Ramos (cell line): ENCODE measurements around the gene MYEF2.

ENCODE experiments used
- in situ Hi-C: fragments of 300-500 bp; cut with MboI; formaldehyde crosslinking; loops from one replicate; pipeline ENCODE4 v1.14.3; 2022; ENCODE audit warnings: low sequenced_read_pairs; ENCODE audit not compliant: unreplicated experiment

MYEF2 gene

GRCh38 chr15:48149858-48150257 lies 28.2 kb downstream of the MYEF2 start:
- in situ Hi-C loops = no loop called here

DNA sequence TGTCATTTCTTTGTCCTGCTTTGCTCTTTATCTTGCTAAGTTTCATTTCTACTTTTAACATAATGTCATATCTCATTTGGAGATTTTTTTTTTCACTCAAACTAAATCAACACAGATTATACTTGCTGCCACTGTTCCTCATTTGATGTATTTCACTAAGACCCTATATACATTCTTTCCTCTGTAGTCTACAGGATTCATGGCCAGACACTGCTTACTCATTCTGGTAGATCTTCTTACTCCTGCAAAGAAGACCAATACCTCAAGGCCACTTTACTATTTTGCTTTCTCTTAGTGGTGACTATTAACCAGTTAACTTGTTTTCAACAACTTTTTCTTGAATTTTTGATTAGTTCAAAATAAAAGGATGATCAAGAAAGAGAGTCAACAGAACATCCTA lies 30.7 kb downstream of the MYEF2 start:
- in situ Hi-C loops = no loop called here

- in situ Hi-C loops = no loop called here
Measured at GRCh38 chr15:48145923-48146322, 32.2 kb downstream of the MYEF2 start.

DNA sequence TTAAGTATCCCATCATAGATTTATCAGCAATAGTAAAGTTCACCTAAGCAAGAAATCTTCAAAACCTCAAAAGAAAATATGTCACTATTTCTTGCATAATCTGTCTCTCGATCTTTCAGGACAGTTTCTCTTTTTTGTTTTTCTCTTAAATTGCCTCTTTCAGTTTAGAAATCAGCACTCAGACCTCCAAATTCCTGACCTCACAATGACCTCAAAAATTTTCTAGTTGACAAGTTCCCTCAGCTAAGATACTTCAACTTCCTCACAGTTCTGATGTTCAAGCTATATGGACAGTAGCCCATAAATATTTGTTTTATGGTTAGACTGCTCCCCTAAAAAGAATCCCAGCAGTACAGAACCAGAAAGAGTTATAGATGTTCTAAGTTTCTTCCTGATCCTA lies 33.2 kb downstream of the MYEF2 start:
- in situ Hi-C loops = no loop called here

- in situ Hi-C loops = no loop called here
Measured at GRCh38 chr15:48143856-48144255, 34.2 kb downstream of the MYEF2 start.

DNA sequence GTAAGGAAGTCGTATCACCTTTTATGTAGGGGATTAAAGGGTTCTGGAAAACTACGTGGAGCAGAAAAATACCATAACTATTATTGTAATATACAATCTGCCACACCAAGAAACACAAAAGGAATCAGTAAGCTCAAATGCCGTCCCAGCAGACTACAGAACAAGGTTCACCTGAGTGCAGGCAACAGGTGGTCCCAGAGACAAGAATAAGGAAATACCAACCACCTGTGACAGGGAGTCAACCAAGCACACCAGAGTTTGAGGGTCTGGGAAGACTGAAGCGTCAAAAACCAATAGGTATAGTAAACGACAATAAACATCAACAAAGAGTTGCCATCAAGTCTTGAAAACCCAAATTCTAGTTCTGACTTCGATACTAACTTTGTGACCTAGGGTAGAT lies 45.2 kb downstream of the MYEF2 start:
- in situ Hi-C loops = no loop called here

DNA sequence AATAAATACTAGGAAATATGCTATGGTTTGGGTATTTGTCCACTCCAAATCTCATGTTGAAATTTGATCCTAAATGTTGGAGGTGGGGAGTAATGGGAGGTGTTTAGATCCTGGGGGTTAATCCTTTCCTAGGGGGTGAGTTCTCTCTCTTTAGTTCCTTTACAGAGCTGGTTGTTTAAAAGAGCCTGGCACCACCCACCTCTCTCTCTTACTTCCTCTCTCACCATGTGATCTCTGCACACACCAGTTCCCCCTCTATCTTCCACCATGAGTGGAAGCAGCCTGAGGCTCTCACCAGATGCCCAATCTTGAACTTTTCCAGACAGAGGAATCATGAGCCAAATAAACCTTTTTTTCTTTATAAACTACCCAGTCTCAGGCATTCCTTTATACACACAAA lies 46.8 kb downstream of the MYEF2 start:
- in situ Hi-C loops = no loop called here

- in situ Hi-C loops = no loop called here
Measured at GRCh38 chr15:48126667-48127355, 51.3 kb downstream of the MYEF2 start.

DNA sequence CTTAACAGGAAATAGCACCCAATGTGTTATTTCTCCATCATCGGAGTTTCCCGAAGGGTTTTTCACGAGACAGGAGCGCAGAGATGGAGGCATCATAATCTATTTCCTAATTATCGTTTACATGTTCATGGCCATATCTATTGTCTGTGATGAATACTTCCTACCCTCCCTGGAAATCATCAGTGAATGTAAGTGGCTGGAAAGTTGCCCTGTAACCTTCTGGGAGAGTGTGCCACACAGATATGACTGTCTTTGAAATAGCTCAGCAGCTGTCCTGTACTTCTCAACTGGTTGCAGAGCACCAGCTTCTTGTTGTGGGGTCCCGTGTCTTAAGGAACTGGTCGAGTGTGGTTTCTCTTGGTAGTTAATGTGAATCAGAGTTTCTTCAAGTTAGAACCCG lies 56.2 kb downstream of the MYEF2 start:
- in situ Hi-C loops = no loop called here

- in situ Hi-C loops = no loop called here
Measured at GRCh38 chr15:48120745-48121144, 57.4 kb downstream of the MYEF2 start, which contains the start of gene SLC24A5. Gene SLC24A5, plus strand, starts transcription at chr15:48120990. Its CDS starts 55 bp downstream, at chr15:48121045.

DNA sequence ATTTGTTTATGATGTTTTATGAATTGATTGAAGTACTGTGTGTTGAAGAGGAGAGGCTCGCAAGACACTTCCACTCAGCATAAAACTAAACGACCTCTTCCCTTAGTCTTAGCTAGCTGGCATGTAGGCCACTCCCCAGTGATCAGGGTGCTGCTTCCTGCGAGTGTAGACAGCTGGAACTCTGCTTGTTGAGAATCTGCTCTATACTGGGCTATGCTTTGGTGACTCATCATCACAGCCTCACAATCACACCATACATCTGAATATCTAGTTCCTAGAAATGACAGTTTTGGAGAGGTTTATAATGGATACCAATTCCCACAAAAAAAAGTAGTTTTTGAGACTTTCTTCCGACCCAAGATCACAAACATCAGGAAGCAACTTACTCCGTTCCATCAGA lies 58.8 kb downstream of the MYEF2 start:
- in situ Hi-C loops = no loop called here

DNA sequence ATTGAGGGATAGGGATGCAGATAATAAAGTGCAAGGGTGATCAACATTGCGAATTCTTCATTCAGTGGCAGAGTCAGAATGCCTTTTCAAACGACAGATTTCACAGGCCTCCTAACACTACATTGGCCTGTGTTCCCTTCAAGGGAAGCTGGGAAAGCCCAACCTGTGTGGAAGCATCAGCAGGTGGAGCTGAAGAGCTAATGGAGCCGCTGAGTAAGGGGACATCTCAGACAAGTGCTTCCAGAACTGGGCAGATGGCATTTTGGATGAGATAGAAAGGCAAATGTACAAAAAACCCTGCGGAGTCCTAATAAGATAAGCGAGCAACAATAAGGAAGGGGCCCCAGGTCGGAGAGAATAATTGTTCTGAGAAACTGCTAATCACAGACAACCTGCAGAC lies 65.9 kb downstream of the MYEF2 start:
- in situ Hi-C loops = no loop called here

DNA sequence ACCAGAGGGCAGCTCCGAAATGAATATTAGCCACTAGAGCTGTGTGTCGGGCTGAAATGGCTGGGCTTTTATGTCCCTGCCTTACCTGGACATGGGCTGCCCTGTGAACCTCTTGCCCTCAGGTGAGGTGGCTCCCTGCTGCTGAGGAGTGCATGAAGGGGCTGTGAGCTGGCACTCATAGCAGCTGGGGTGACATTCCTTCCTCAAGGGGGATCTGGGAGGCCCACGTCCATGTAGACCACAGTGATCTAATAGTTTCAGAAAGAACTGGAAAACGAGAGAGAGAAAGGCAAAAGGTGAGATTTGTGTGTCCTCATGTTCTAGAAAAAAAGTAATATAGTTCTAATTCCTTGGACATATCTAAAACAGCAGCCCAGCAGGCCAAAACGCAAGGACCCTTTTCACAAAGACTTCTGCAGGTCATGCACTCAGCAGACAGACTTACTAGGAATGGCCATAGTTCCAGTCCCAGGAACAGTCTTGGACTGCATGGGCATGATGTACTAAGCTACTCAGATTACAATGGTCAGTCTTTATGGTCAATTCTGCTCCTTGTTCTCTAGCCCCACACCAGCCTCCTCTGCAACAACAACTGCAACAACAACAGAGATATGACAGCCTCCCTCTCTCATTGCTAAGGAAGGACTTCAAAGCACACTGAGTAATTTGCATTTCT lies 68.1 kb downstream of the MYEF2 start:
- in situ Hi-C loops = no loop called here

DNA sequence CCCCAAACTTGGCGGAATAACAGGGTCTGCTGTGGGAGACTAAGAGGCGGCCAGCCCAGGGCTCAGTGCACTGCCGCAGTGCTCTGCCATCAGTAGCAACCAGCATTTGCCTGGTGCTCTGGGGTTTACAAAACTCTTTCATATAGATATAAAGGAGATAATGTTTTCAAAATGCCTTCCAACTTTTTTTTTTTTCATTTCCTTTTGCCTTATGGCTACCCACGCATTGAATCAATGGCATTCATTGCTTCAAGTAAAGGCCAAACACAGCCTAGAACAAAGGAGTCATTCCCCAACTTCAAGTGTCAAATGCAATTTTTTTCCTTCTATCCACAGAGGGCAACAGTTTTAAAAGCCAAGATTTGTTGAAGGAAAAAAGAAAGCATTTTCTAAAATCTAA lies 68.9 kb downstream of the MYEF2 start:
- in situ Hi-C loops = no loop called here

GRCh38 chr15:48105936-48106335 lies 72.2 kb downstream of the MYEF2 start:
- in situ Hi-C loops = no loop called here

- in situ Hi-C loops = no loop called here
Measured at GRCh38 chr15:48103647-48104046, 74.4 kb downstream of the MYEF2 start.

DNA sequence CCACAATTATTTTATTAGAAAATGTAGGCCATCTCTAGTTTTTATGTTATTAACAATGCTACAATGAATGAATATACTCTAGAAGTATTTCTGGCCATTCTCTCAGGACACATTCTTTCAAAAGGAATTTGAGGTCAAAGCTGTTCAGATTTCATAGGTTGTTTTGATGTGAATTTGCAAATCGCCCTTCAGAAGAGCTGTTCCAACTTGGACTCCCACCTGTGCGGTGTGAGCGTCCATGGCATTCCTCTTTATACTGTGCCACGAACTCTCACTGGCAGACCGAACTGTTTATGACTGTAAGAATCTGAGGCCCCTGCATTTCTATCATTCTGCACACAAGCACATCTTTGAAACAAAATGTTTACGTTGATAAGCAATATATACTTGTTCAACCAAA lies 75.9 kb downstream of the MYEF2 start:
- in situ Hi-C loops = no loop called here

DNA sequence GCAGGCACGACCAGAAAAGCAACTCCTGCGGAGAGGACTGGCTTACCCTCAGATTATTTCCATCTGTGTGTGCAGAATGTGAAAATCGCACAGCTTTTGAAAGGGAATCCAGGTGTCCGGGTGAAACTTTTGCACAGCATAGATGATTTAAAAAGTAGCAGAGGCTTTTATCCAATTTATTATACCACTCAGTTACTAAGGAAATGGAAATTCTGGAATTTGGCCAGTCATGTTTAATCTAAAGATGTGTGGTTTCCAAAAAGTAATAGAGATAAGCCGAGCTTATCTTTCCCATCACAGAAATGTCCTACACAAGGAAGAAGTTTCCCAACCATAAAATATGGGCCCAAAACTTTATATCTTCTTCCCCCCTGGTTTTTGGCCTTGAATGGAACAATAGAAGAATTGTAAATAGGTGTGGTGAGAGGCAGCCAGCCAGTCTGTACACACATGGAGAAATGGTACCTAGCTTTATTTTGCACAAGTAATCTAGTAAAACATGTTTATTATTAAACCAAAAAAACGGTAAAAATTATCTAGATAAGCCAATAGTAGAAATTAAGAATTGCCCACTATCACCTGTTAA lies 76.6 kb downstream of the MYEF2 start:
- in situ Hi-C loops = no loop called here

GRCh38 chr15:48097264-48097663 lies 80.8 kb downstream of the MYEF2 start:
- in situ Hi-C loops = no loop called here

- in situ Hi-C loops = no loop called here
Measured at GRCh38 chr15:48096813-48097212, 81.3 kb downstream of the MYEF2 start.

GRCh38 chr15:48096355-48096786 lies 81.7 kb downstream of the MYEF2 start:
- in situ Hi-C loops = no loop called here

- in situ Hi-C loops = no loop called here
Measured at GRCh38 chr15:48091522-48091921, 86.6 kb downstream of the MYEF2 start.
